NCI-H2171 treated with DMSO at 0.1 percent for 48 hours (cell line): ENCODE measurements around the gene EYA2.
"Not testable (repeated sequence)": the region's sequence is repeated elsewhere in the genome, so short reads cannot be mapped to it uniquely, and the experiment has no call there.

ENCODE experiments used
- DNase-seq: peaks from one replicate; lab custom pipeline; 2025; lab: John Stamatoyannopoulos, UW

EYA2 gene

GRCh38 chr20:46894579-46894958, at the start of gene EYA2:
EYA2 (plus strand) TSS chr20:46894843; CDS start chr20:46990011, 95,168 bp downstream.
- peak; percentile 63 for DNase-seq

GRCh38 chr20:46844965-46845364, 49.7 kb upstream of the EYA2 start:
- DNase-seq = no peak

GRCh38 chr20:46849269-46849668, 45.4 kb upstream of the EYA2 start:
- no peak for DNase-seq

GRCh38 chr20:46849751-46850150, 44.9 kb upstream of the EYA2 start:
- no peak for DNase-seq

- DNase-seq = no peak
These were observed 44.2 kb upstream of the EYA2 start for GRCh38 chr20:46850416-46850815.

- no peak for DNase-seq
These were observed 43.7 kb upstream of the EYA2 start for GRCh38 chr20:46850896-46851295.

- DNase-seq = no peak
These were observed 42.9 kb upstream of the EYA2 start for GRCh38 chr20:46851746-46852145.

- DNase-seq = no peak
These were observed 42.3 kb upstream of the EYA2 start for GRCh38 chr20:46852313-46852712.

GRCh38 chr20:46853926-46854325, 40.7 kb upstream of the EYA2 start:
- no peak for DNase-seq

GRCh38 chr20:46857061-46857831, 37.4 kb upstream of the EYA2 start:
- no peak for DNase-seq

GRCh38 chr20:46865824-46866223, 28.8 kb upstream of the EYA2 start:
- no peak for DNase-seq

- DNase-seq = peak; percentile 27
These were observed 24.6 kb upstream of the EYA2 start for GRCh38 chr20:46870041-46870440.

- peak; percentile 35 for DNase-seq
These were observed 22.1 kb upstream of the EYA2 start for GRCh38 chr20:46872328-46873211.

GRCh38 chr20:46875059-46875458, 19.6 kb upstream of the EYA2 start:
- no peak for DNase-seq

- no peak for DNase-seq
These were observed 15.3 kb upstream of the EYA2 start for GRCh38 chr20:46879386-46879785.

- not testable (repeated sequence) for DNase-seq
These were observed 14.7 kb upstream of the EYA2 start for GRCh38 chr20:46879963-46880362.

- no peak for DNase-seq
These were observed 10.8 kb upstream of the EYA2 start for GRCh38 chr20:46883892-46884291.

GRCh38 chr20:46890682-46891081, 4.0 kb upstream of the EYA2 start:
- DNase-seq = no peak

- DNase-seq = no peak
These were observed 1.6 kb upstream of the EYA2 start for GRCh38 chr20:46893051-46893450.

GRCh38 chr20:46893877-46894578, 615 bp upstream of the EYA2 start:
- DNase-seq = peak; percentile 63

- DNase-seq = peak; percentile 78
These were observed 595 bp downstream of the EYA2 start for GRCh38 chr20:46894971-46895905.

- DNase-seq = peak; percentile 78
These were observed 1.2 kb downstream of the EYA2 start for GRCh38 chr20:46895906-46896242.
